NCI-H2227 (cell line): ENCODE results near the gene ATP6V0B.
A peak's percentile ranks its signal among the peaks of the same experiment; 100 is the strongest.

ENCODE experiments used
- DNase-seq: peaks from one replicate; lab custom pipeline; 2025; ENCODE audit not compliant: unreplicated experiment; lab: John Stamatoyannopoulos, UW

ATP6V0B gene

GRCh38 chr1:43974443-43975248, at the start of gene ATP6V0B:
Gene ATP6V0B, plus strand, starts transcription at chr1:43974960. Its CDS starts 81 bp downstream, at chr1:43975041.
- DNase-seq: peak; percentile 97

GRCh38 chr1:43925846-43926245, 48.9 kb upstream of the ATP6V0B start:
- DNase-seq: no peak

- DNase-seq: peak; percentile 14
Observed at GRCh38 chr1:43930168-43930948, 44.4 kb upstream of the ATP6V0B start.

- no peak for DNase-seq
Observed at GRCh38 chr1:43930949-43931275, 43.8 kb upstream of the ATP6V0B start.

- DNase-seq: no peak
Observed at GRCh38 chr1:43931711-43932660, 42.8 kb upstream of the ATP6V0B start.

GRCh38 chr1:43932786-43933385, 41.9 kb upstream of the ATP6V0B start:
- DNase-seq: no peak

GRCh38 chr1:43933386-43934100, 41.2 kb upstream of the ATP6V0B start, which contains the start of gene ARTN:
Gene ARTN, plus strand, starts transcription at chr1:43933801. Its CDS starts 1,856 bp downstream, at chr1:43935657.
- DNase-seq: no peak

GRCh38 chr1:43934101-43934985, 40.4 kb upstream of the ATP6V0B start:
- DNase-seq: peak; percentile 87

GRCh38 chr1:43934986-43935324, 39.8 kb upstream of the ATP6V0B start:
- no peak for DNase-seq

GRCh38 chr1:43935711-43936427, 38.9 kb upstream of the ATP6V0B start:
- peak; percentile 52 for DNase-seq

- DNase-seq: peak; percentile 73
Observed at GRCh38 chr1:43936431-43937151, 38.2 kb upstream of the ATP6V0B start.

- no peak for DNase-seq
Observed at GRCh38 chr1:43937179-43937865, 37.4 kb upstream of the ATP6V0B start.

GRCh38 chr1:43938383-43938782, 36.4 kb upstream of the ATP6V0B start:
- no peak for DNase-seq

GRCh38 chr1:43938892-43939587, 35.7 kb upstream of the ATP6V0B start:
- no peak for DNase-seq

GRCh38 chr1:43942411-43942810, 32.3 kb upstream of the ATP6V0B start:
- no peak for DNase-seq

- DNase-seq: no peak
Observed at GRCh38 chr1:43944860-43945259, 29.9 kb upstream of the ATP6V0B start.
